Neural cell (in vitro differentiated cells): Measurements from ENCODE around the gene LIMCH1. TPM values are rescaled to one million over a fixed set of nuclear protein-coding genes. Genes with fewer than 3 reads are reported as not detected.
"Not testable (repeated sequence)": the region's sequence is repeated elsewhere in the genome, so short reads cannot be mapped to it uniquely, and the experiment has no call there.

ENCODE experiments used
- H2AFZ ChIP-seq: fragments of 200-600, 300-800 bp; sonication (generic), shearing (Covaris generic); 2 replicates; pipeline ENCODE4 v1.6.0; 2014; ENCODE audit warnings: low read depth, mild to moderate bottlenecking, antibody characterized with exemption, low read length, moderate library complexity
- H3F3A ChIP-seq: fragments of 200-600 bp; shearing (Covaris generic); 2 replicates; pipeline ENCODE4 v1.6.1; 2016; ENCODE audit warnings: mild to moderate bottlenecking, moderate library complexity, mixed read lengths, antibody characterized with exemption, low read length; ENCODE audit not compliant: insufficient read depth, poor library complexity, severe bottlenecking
- H3K27ac ChIP-seq: fragments of 200-600, 300-800 bp; sonication (generic), shearing (Covaris generic); 2 replicates; pipeline ENCODE4 v1.5.1; 2014; ENCODE audit warnings: mild to moderate bottlenecking, low read length, moderate library complexity
- H3K27me3 ChIP-seq: fragments of 300-800, 200-600 bp; sonication (generic), shearing (Covaris generic); 2 replicates; pipeline ENCODE4 v1.6.0; 2014; ENCODE audit warnings: mild to moderate bottlenecking, low read depth, low read length, moderate library complexity; ENCODE audit not compliant: insufficient read depth
- H3K36me3 ChIP-seq: fragments of 300-800, 200-600 bp; sonication (generic), shearing (Covaris generic); 2 replicates; pipeline ENCODE4 v1.5.1; 2014; ENCODE audit warnings: mild to moderate bottlenecking, antibody characterized with exemption, low read length, moderate library complexity; ENCODE audit not compliant: insufficient read depth
- H3K4me2 ChIP-seq: fragments of 300-800, 200-600 bp; sonication (generic), shearing (Covaris generic); 2 replicates; pipeline ENCODE4 v1.6.0; 2014; ENCODE audit warnings: mild to moderate bottlenecking, low read length
- H3K4me3 ChIP-seq: fragments of 300-800, 200-600 bp; sonication (generic), shearing (Covaris generic); 2 replicates; pipeline ENCODE4 v1.5.1; 2014; ENCODE audit warnings: mild to moderate bottlenecking, low read length, moderate library complexity
- H3K79me2 ChIP-seq: fragments of 200-600 bp; shearing (Covaris generic); replicated peaks from 2 replicates; pipeline ENCODE4 v1.6.0; 2014; ENCODE audit warnings: mild to moderate bottlenecking, low read length, moderate library complexity; ENCODE audit not compliant: insufficient read depth
- H3K9ac ChIP-seq: fragments of 300-800, 200-600 bp; sonication (generic), shearing (Covaris generic); 2 replicates; pipeline ENCODE4 v1.6.1; 2016; ENCODE audit warnings: mild to moderate bottlenecking, low read length, mixed read lengths
- H3K9me2 ChIP-seq: fragments of 200-600 bp; shearing (Covaris generic); 2 replicates; pipeline ENCODE4 v1.6.1; 2016; ENCODE audit warnings: mild to moderate bottlenecking, low read length, mixed read lengths; ENCODE audit not compliant: insufficient read depth
- H3K9me3 ChIP-seq: fragments of 200-600, 300-800 bp; sonication (generic), shearing (Covaris generic); 2 replicates; pipeline ENCODE4 v1.6.1; 2016; ENCODE audit warnings: mild to moderate bottlenecking, mixed run types, low read length, moderate library complexity, mixed read lengths
- H4K20me1 ChIP-seq: fragments of 200-600 bp; shearing (Covaris generic); 2 replicates; pipeline ENCODE4 v1.6.1; 2016; ENCODE audit warnings: mild to moderate bottlenecking, mixed run types; ENCODE audit not compliant: insufficient read depth
- CTCF ChIP-seq: fragments of 450-650 bp; IDR thresholded peaks from 2 replicates; pipeline ENCODE4 v1.5.1; 2014; ENCODE audit warnings: antibody characterized with exemption, mild to moderate bottlenecking, moderate library complexity; ENCODE audit not compliant: poor library complexity, severe bottlenecking
- EP300 ChIP-seq: fragments of 450-650 bp; conservative IDR thresholded peaks from 2 replicates; pipeline ENCODE4 v1.6.1; 2014; ENCODE audit warnings: antibody characterized with exemption, mild to moderate bottlenecking, moderate library complexity; ENCODE audit not compliant: poor library complexity, severe bottlenecking
- EZH2 ChIP-seq: fragments of 200-600, 300-800 bp; shearing (Covaris generic), sonication (generic); IDR thresholded peaks from 2 replicates; pipeline ENCODE4 v1.6.1; 2014; ENCODE audit warnings: antibody characterized with exemption, low read length, borderline replicate concordance, mild to moderate bottlenecking; ENCODE audit not compliant: insufficient read depth, poor library complexity, severe bottlenecking
- MXI1 ChIP-seq: fragments of 450-650 bp; conservative IDR thresholded peaks from 2 replicates; pipeline ENCODE4 v1.6.1; 2014; ENCODE audit warnings: antibody characterized with exemption, mild to moderate bottlenecking; ENCODE audit not compliant: poor library complexity, severe bottlenecking
- POLR2AphosphoS5 ChIP-seq: IDR thresholded peaks from 2 replicates; pipeline ENCODE4 v1.6.1; 2012
- RAD21 ChIP-seq: fragments of 450-650 bp; conservative IDR thresholded peaks from 2 replicates; pipeline ENCODE4 v1.6.1; 2014; ENCODE audit warnings: antibody characterized with exemption, mild to moderate bottlenecking, moderate library complexity
- REST ChIP-seq: IDR thresholded peaks from 2 replicates; pipeline ENCODE4 v1.6.1; 2012; ENCODE audit warnings: borderline replicate concordance
- SMC3 ChIP-seq: fragments of 450-650 bp; conservative IDR thresholded peaks from 2 replicates; pipeline ENCODE4 v1.6.1; 2014; ENCODE audit warnings: antibody characterized with exemption, mild to moderate bottlenecking, moderate library complexity; ENCODE audit not compliant: poor library complexity
- TAF1 ChIP-seq: IDR thresholded peaks from 2 replicates; pipeline ENCODE4 v1.6.1; 2012; ENCODE audit warnings: low read depth
- polyA plus RNA-seq: library from polyadenylated mRNA; depleted of rRNA; stranded (reverse); fragments of >200 nt; gene quantifications from 2 replicates; pipeline ENCODE4 v1.2.3, GENCODE V29; 2014

The LIMCH1 gene
- polyA plus RNA-seq, 1 donor from 2014 or later: 9.1 TPM

GRCh38 chr4:41638866-41639265 is 100.9 kb downstream of the LIMCH1 start (continued):
- TF ChIP-seq EZH2 (no peak), EP300 (no peak)

- Histone ChIP-seq H2AFZ (no peak overlapping the region), H3K79me2 (no peaks in the 10 kb centered on the region), H3K36me3 (no peaks in the 10 kb centered on the region), H3K4me2 (no peak overlapping the region), H3K9me3 (no peaks in the 10 kb centered on the region), H3K27ac (no peak overlapping the region), H3K9me2 (no peaks in the 10 kb centered on the region), H3F3A (no peaks in the 10 kb centered on the region), H3K4me3 (no peak overlapping the region), H3K9ac (no peak overlapping the region), H3K27me3 (peaks cover 9% of the 10 kb centered on the region), H4K20me1 (no peaks in the 10 kb centered on the region)
- TF ChIP-seq MXI1: no peak
- no peak for TF ChIP-seq EZH2
- no peak for TF ChIP-seq TAF1
- no peak for TF ChIP-seq SMC3
- no peak for TF ChIP-seq EP300
- TF ChIP-seq POLR2AphosphoS5: no peak
- TF ChIP-seq RAD21: no peak
- no peak for TF ChIP-seq REST
- no peak for TF ChIP-seq CTCF
Observed at GRCh38 chr4:41639291-41639690, 101.3 kb downstream of the LIMCH1 start.

- Histone ChIP-seq H4K20me1 (no peaks in the 10 kb centered on the region), H2AFZ (no peak overlapping the region), H3K4me3 (no peak overlapping the region), H3K9me2 (no peaks in the 10 kb centered on the region), H3K9ac (no peak overlapping the region), H3K4me2 (no peak overlapping the region), H3K36me3 (no peaks in the 10 kb centered on the region), H3K79me2 (no peaks in the 10 kb centered on the region), H3K9me3 (no peaks in the 10 kb centered on the region), H3F3A (no peaks in the 10 kb centered on the region), H3K27me3 (peaks cover 15% of the 10 kb centered on the region), H3K27ac (no peak overlapping the region)
- no peak for TF ChIP-seq MXI1
- no peak for TF ChIP-seq EZH2
- TF ChIP-seq RAD21: no peak
- no peak for TF ChIP-seq CTCF
- no peak for TF ChIP-seq EP300
- TF ChIP-seq TAF1: no peak
Observed at GRCh38 chr4:41640906-41641305, 102.9 kb downstream of the LIMCH1 start.

- H2AFZ ChIP-seq: not testable (repeated sequence)
Observed at GRCh38 chr4:41642746-41643145, 104.8 kb downstream of the LIMCH1 start.

More at GRCh38 chr4:41642746-41643145, 104.8 kb downstream of the LIMCH1 start:
- H3K27me3 ChIP-seq: peaks cover 16% of the 10 kb centered on the region
- not testable (repeated sequence) for H3K27ac ChIP-seq, H3K79me2 ChIP-seq, H3K4me3 ChIP-seq, H3K9me3 ChIP-seq, H3F3A ChIP-seq, H3K36me3 ChIP-seq, H4K20me1 ChIP-seq, H3K9ac ChIP-seq, H3K9me2 ChIP-seq, H3K4me2 ChIP-seq
